Testis (tissue), 3 donors: ENCODE measurements around the gene ACKR1. TPM values are rescaled to one million over a fixed set of nuclear protein-coding genes. Genes with fewer than 3 reads are reported as not detected.
A peak's percentile ranks its signal among the peaks of the same experiment; 100 is the strongest.

Experiments used
- DNase-seq: peaks from one replicate; pipeline ENCODE4 v3.0.0-alpha.2; 2019
- H3K27ac ChIP-seq, 2 donors: fragments of 200-600 bp; sonication (generic); one replicate each; pipeline ENCODE4 v1.5.1; 2019
- H3K27me3 ChIP-seq: fragments of 200-600 bp; sonication (generic); one replicate; pipeline ENCODE4 v1.5.1; 2019
- H3K36me3 ChIP-seq: fragments of 200-600 bp; sonication (generic); one replicate; pipeline ENCODE4 v1.5.1; 2017; ENCODE audit warnings: low read depth; ENCODE audit errors: missing control alignments
- H3K4me1 ChIP-seq: fragments of 200-600 bp; sonication (generic); one replicate; pipeline ENCODE4 v1.5.1; 2019
- H3K4me3 ChIP-seq, 2 donors: fragments of 200-600 bp; sonication (generic); one replicate each; pipeline ENCODE4 v1.5.1; 2017 to 2019
- H3K9me3 ChIP-seq: fragments of 200-600 bp; sonication (generic); one replicate; pipeline ENCODE4 v1.5.1; 2017
- POLR2A ChIP-seq: fragments of 450-650 bp; IDR thresholded peaks from one replicate; pipeline ENCODE4 v1.6.1; 2017; ENCODE audit warnings: antibody characterized with exemption, mild to moderate bottlenecking, moderate library complexity
- WGBS, 2 donors: methylation state at CpG; one replicate each; pipeline ENCODE4 v1.1.5; 2018; 5-methylcytosine and 5-hydroxymethylcytosine counted together
- intact Hi-C: fragments of 100-400 bp; cut with DNase I; formaldehyde crosslinking; loops from one replicate; pipeline ENCODE4 v1.15.1; 2023; ENCODE audit warnings: low total_unique reads
- polyA plus RNA-seq: library from polyadenylated mRNA; stranded (reverse); fragments of 350-450 nt; fragmentation: Illumina TruSeq; extraction: RNeasy Lipid Tissue Mini Kit (QIAGEN cat#74804); gene quantifications from one replicate; pipeline ENCODE4 v1.2.3, GENCODE V29; 2014; ENCODE audit warnings: low read depth, low replicate concordance; ENCODE audit not compliant: insufficient read depth
- small RNA-seq, 2 donors: library from RNA; depleted of rRNA; stranded (forward); fragments of <200 nt; gene quantifications; one replicate each; pipeline ENCODE3, GENCODE V24; 2016
- total RNA-seq, 2 donors: library from RNA; depleted of rRNA; stranded (reverse); fragments of >200 nt; gene quantifications; one replicate each; pipeline ENCODE4 v1.2.3, GENCODE V29; 2016
- TF ChIP-seq, protein P1 (sequence below), 3 experiments: fragments of 450-650 bp in 2 of 3; fragments of 200-600 bp in 1 of 3; sonication (generic) in 1 of 3; IDR thresholded peaks; one replicate each; pipeline ENCODE4 v1.5.1; 2016 to 2019; ENCODE audit warnings: antibody characterized with exemption in 3 of 3, mild to moderate bottlenecking in 2 of 3, moderate library complexity in 1 of 3

The ACKR1 gene
- total and polyA plus RNA-seq, 3 donors from 2014 or later: 14.9 to 26.9 (median 16.6) TPM

DNA sequence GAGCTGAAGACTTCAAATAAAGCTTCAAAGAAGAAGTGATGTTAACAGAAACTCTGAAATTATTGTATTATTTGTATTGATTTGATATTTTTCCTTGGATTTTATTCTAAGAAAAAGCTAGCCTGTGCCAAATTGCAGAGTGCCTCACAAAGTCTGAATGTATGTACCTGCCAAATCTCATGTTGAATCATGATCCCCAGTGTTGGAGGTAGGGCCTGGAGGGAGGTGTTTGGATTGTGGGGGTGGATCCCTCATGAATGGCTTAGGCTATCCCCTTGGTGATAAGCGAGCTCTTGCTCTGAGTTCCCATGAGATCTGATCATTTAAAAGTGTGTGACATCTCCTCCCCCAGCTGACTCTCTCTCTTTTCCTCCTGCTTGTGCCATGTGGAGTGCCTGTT lies 43.6 kb downstream of the ACKR1 start:
- no peak for TF ChIP-seq POLR2A
- TF ChIP-seq, protein P1, sequence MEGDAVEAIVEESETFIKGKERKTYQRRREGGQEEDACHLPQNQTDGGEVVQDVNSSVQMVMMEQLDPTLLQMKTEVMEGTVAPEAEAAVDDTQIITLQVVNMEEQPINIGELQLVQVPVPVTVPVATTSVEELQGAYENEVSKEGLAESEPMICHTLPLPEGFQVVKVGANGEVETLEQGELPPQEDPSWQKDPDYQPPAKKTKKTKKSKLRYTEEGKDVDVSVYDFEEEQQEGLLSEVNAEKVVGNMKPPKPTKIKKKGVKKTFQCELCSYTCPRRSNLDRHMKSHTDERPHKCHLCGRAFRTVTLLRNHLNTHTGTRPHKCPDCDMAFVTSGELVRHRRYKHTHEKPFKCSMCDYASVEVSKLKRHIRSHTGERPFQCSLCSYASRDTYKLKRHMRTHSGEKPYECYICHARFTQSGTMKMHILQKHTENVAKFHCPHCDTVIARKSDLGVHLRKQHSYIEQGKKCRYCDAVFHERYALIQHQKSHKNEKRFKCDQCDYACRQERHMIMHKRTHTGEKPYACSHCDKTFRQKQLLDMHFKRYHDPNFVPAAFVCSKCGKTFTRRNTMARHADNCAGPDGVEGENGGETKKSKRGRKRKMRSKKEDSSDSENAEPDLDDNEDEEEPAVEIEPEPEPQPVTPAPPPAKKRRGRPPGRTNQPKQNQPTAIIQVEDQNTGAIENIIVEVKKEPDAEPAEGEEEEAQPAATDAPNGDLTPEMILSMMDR (IDR thresholded peaks at IDR 0.05): no peak
- Histone ChIP-seq H3K4me3 (no peak overlapping the region), H3K27ac (no peak overlapping the region), H3K4me1 (no peaks in the 10 kb centered on the region), H3K9me3 (no peaks in the 10 kb centered on the region), H3K36me3 (no peaks in the 10 kb centered on the region), H3K27me3 (no peaks in the 10 kb centered on the region)
- 71 to 84% methylated on average over 1 of the region's 1 CpG for WGBS, 2 donors
- no peak for DNase-seq
- intact Hi-C loops: no loop called here

DNA sequence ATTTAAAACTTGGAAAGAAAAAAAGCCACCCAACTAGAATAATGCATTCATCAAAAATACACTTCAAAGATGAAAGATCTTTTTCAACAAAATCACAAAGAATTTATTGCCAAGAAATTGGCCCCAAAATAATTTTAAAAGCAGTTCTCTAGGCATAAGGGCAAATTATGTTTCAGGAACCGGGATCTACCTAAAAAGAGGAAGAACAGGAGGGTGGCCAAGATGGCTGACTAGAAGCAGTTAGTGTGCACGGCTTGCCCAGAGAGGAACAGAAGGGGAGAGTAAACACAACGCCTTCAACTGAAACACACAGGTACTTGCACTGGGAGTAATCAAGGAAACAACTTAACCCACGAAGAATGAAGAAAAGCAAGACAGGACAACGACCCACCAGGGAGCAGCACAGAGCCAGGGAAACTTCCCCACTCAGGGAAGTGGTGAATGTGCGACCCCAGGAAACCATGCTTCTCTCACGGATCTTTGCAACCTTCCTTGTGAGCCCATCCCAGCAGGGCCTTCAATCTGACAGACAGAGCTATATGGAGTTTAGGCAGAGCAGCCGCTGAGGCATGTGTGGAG lies 46.1 kb downstream of the ACKR1 start:
- 38 to 55% methylated on average over 8 of the region's 8 CpGs for WGBS, 2 donors
- intact Hi-C loops: no loop called here
- peak overlapping the region in 1 of 2 donors; percentile 12 for H3K4me3 ChIP-seq
- H3K4me1 ChIP-seq: no peaks in the 10 kb centered on the region
- no peaks in the 10 kb centered on the region for H3K36me3 ChIP-seq
- H3K9me3 ChIP-seq: no peaks in the 10 kb centered on the region
- no peak for TF ChIP-seq POLR2A
- TF ChIP-seq, protein P1 (IDR thresholded peaks at IDR 0.05): no peak
- H3K27me3 ChIP-seq: no peaks in the 10 kb centered on the region
- no peak overlapping the region for H3K27ac ChIP-seq
- no peak for DNase-seq

Small RNAs within 50 kb of the gene (small RNA-seq; reads per million reads assigned to genes)
- gene RNA5SP60: 0 reads per million in 2 donors

Other genes starting within 250 kb of the ACKR1 start
- 10 to 100 TPM; 34.3 to 39.8 TPM for gene IFI16, start 195.0 kb upstream of the ACKR1 start, total RNA-seq
- 35.7 TPM for gene IFI16, start 195.0 kb upstream of the ACKR1 start, polyA plus RNA-seq
- gene AIM2, start 128.1 kb upstream of the ACKR1 start, total RNA-seq: 1 to 10 TPM; 1.3 to 1.9 TPM
- 3.2 TPM for gene AIM2, start 128.1 kb upstream of the ACKR1 start, polyA plus RNA-seq
- gene CADM3, start 33.3 kb upstream of the ACKR1 start, total RNA-seq: 1 to 10 TPM; 5.7 to 6.4 TPM
- 13.4 TPM for gene CADM3, start 33.3 kb upstream of the ACKR1 start, polyA plus RNA-seq
- gene FCER1A, start 97.5 kb downstream of the ACKR1 start, total RNA-seq: 1 to 10 TPM in 1 of 2 donors, not detected in 1; 4.3 TPM
- 3.2 TPM for gene FCER1A, start 97.5 kb downstream of the ACKR1 start, polyA plus RNA-seq
- gene OR10J4, start 227.3 kb downstream of the ACKR1 start, total RNA-seq: under 1 TPM in 1 of 2 donors, not detected in 1; 0.87 TPM
- gene OR10J4, start 227.3 kb downstream of the ACKR1 start, polyA plus RNA-seq: not detected
- 1 to 10 TPM; 3.0 to 3.1 TPM for gene OR10J1, start 234.8 kb downstream of the ACKR1 start, total RNA-seq
- gene OR10J1, start 234.8 kb downstream of the ACKR1 start, polyA plus RNA-seq: 8.3 TPM